ENCODE measurements around the gene BRD9.

- no peak for TF ChIP-seq POLR2A (IDR thresholded peaks at IDR 0.05)
- TF ChIP-seq CTCF (IDR thresholded peaks at IDR 0.05 in 4 of 5, conservative IDR thresholded peaks at IDR 0.05 in 1 of 5), result no peak
These were observed 17.6 kb upstream of the BRD9 start for GRCh38 chr5:909994-910768.
